Fibroblast of pulmonary artery (primary cell): ENCODE data around the gene CENPX.

Experiments used
- DNase-seq: peaks from one replicate; pipeline ENCODE4 v3.0.0-alpha.2; 2010; ENCODE audit warnings: low read depth
- H3K4me3 ChIP-seq: replicated peaks from 2 replicates; pipeline ENCODE4 v1.5.1; 2011; ENCODE audit warnings: low read depth, mild to moderate bottlenecking, control low read depth, low read length, moderate library complexity
- TF ChIP-seq, protein P1 (sequence below): IDR thresholded peaks from 2 replicates; pipeline ENCODE4 v1.5.1; 2011; ENCODE audit warnings: mild to moderate bottlenecking, control low read depth, low read length, inconsistent platforms; ENCODE audit errors: missing control alignments

CENPX gene

DNA sequence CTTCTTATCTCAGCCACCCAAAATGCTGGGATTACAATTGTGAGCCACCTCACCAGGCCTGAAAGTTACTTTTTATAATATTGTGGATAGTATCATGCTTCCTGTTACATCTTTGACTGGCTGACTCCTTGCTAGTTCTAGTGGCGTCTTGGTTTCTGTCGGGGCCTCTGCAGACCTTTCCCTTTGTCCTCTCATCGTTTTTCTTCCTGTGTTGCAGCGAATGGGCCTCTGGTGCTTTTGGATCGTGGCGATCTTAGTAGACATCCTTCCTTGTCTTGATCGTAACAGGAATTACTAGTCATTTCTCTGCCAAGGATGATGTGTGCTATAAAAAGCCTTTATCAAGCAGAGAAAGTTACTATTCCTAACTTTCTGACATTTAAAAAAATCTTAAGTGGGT, 24.5 kb downstream of the CENPX start:
- no peak overlapping the region for H3K4me3 ChIP-seq
- TF ChIP-seq, protein P1, sequence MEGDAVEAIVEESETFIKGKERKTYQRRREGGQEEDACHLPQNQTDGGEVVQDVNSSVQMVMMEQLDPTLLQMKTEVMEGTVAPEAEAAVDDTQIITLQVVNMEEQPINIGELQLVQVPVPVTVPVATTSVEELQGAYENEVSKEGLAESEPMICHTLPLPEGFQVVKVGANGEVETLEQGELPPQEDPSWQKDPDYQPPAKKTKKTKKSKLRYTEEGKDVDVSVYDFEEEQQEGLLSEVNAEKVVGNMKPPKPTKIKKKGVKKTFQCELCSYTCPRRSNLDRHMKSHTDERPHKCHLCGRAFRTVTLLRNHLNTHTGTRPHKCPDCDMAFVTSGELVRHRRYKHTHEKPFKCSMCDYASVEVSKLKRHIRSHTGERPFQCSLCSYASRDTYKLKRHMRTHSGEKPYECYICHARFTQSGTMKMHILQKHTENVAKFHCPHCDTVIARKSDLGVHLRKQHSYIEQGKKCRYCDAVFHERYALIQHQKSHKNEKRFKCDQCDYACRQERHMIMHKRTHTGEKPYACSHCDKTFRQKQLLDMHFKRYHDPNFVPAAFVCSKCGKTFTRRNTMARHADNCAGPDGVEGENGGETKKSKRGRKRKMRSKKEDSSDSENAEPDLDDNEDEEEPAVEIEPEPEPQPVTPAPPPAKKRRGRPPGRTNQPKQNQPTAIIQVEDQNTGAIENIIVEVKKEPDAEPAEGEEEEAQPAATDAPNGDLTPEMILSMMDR = no peak
- DNase-seq = no peak

- H3K4me3 ChIP-seq = no peak overlapping the region
- TF ChIP-seq, protein P1 = no peak
Observed at GRCh38 chr17:81996757-81997441, 25.8 kb downstream of the CENPX start.

GRCh38 chr17:81996232-81996756, 26.4 kb downstream of the CENPX start:
- TF ChIP-seq, protein P1 = no peak
- no peak overlapping the region for H3K4me3 ChIP-seq
- no peak for DNase-seq

More at GRCh38 chr17:81996757-81997441, 25.8 kb downstream of the CENPX start:
- DNase-seq = no peak

GRCh38 chr17:81995463-81996231, 27.0 kb downstream of the CENPX start:
- DNase-seq = no peak
- H3K4me3 ChIP-seq = no peak overlapping the region
- TF ChIP-seq, protein P1 = no peak

GRCh38 chr17:81994593-81995462, 27.9 kb downstream of the CENPX start:
- no peak overlapping the region for H3K4me3 ChIP-seq
- TF ChIP-seq, protein P1 = no peak
- no peak for DNase-seq

DNA sequence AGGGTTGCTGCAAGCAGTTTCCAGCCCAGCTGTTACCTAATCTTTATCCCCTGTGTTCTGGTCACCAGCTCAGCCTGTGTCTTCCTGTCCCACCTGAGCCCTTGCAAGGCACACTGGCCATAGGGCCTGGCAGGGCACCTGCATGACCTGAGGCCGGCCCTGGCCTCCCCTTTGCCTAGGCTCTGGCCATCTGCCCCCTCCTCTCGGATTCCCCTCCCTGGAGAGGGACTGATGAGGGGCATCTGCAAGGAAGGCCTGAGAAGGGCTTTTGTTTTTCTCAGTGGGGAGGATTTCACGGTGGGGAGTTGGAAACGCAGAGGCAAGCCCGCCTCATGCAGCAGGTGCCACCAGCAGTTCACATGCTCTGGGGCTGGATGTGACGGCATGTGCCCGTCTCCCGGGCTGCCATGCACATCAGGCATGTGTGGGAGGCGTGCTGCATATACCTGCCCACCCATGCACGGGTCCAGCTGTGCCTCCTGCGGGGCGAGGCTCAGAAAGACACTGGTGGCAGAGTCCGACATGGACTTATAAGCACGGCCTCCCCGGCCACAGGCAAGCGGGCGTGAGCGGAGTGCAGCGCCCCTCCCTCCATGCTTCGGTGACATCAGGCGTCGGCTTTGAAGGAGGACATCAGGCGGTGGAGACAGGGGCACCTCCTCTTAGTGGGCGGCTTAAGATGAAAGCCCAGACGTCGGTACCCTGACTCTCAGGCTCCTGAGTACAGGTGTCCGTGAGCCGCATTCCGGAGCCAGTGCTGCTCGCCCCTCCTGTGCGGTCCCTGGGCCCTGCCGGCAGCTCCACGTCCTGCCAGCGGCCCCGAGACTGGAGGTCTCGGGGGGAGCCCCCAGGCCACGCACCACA, 28.7 kb downstream of the CENPX start:
- no peak for DNase-seq
- TF ChIP-seq, protein P1 = no peak
- no peak overlapping the region for H3K4me3 ChIP-seq
